GM21619 (cell line): ENCODE measurements around the gene SNX4.

Source experiments
- ATAC-seq: cut with Tn5 transposase; IDR thresholded peaks from one replicate; pipeline ENCODE4 v1.9.1; 2021; ENCODE audit not compliant: unreplicated experiment

SNX4 gene

GRCh38 chr3:125462722-125463299 lies 57.2 kb downstream of the SNX4 start:
- no peak for ATAC-seq

DNA sequence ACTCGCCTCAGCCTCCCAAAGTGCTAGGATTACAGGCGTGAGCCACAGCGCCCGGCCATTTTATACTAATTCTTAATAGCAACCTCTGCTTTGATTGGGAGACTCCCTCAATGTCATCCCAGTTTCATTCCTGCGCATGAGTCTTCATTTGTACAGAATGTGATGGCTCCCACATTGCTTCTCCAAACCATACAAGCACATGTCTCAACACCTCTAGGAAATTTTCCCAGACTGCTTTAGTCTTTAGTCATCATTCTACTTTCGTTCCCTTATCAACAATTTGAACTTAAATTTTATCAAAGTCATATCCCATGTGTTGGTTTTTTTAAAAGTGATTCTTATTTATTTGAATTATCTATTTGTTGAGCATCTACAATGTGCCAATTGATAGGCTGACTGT lies 58.1 kb downstream of the SNX4 start:
- no peak for ATAC-seq

GRCh38 chr3:125460233-125460632 lies 59.8 kb downstream of the SNX4 start:
- ATAC-seq, result no peak

- ATAC-seq, result no peak
Observed at GRCh38 chr3:125443923-125444322, 76.1 kb downstream of the SNX4 start.

- no peak for ATAC-seq
Observed at GRCh38 chr3:125442506-125442905, 77.5 kb downstream of the SNX4 start.

DNA sequence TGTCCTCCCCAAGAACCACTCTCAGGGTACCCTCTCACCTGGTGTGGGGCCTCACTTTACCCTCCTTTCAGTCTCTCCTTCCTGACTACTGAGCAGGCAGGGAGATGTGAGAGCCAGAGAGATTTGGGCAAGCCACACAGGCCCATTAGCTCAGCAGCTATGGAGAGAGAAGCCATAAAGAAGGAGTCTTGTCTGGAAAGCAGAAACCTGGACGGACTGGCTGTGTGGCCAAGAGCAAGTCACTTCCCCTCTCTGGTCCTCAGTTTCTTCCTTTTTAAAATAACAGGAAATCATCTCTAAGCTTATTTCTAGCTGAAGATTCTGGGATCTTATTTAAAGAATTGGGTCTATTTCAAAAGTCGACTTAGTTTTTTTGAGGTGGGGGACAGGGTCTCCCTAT lies 79.0 kb downstream of the SNX4 start:
- no peak for ATAC-seq

DNA sequence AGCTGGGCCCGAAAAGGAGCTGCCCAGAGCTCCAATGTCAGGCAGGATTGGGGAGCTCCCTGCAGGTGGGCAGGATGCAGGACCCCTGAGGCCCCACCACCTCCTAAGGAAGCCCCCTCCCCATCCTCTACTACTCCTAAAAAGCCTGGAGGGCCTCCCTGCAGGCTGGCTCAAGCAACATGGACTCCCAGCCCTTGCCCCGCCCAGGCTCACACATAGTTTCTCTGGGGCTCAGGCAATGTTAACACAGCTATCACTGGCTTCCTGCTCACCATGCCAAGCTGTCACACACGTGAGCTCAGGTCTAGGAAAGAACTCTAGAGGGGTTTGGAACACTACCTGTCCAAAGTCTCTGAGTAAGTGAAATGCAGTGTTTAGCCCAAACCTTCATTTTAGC lies 79.4 kb downstream of the SNX4 start:
- no peak for ATAC-seq

GRCh38 chr3:125437631-125438435 lies 82.2 kb downstream of the SNX4 start:
- ATAC-seq, result no peak

GRCh38 chr3:125436921-125437320 lies 83.1 kb downstream of the SNX4 start:
- ATAC-seq, result no peak

DNA sequence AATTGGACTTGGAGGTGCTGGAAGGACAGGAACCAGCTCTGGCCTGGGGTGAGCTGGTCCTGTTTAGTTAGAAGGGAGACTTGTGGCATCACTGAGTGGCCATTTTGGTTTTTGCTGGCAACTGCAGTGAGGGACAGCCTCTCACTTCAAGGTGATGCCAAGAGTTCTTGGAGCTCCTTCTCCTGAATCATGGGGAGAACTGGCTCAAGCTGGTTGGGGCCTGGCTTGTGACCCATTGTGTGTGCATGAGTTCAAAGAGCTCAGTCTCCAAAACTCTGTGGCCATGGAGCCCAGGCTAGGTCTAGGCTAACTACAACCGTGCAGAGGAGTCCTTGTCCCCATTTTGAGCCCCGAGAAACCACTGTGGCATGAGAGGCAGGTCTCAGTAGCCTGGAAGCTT lies 84.8 kb downstream of the SNX4 start:
- ATAC-seq, result no peak

GRCh38 chr3:125434582-125435011 lies 85.4 kb downstream of the SNX4 start:
- ATAC-seq, result peak; percentile 62

- no peak for ATAC-seq
Observed at GRCh38 chr3:125433611-125434041, 86.4 kb downstream of the SNX4 start.

DNA sequence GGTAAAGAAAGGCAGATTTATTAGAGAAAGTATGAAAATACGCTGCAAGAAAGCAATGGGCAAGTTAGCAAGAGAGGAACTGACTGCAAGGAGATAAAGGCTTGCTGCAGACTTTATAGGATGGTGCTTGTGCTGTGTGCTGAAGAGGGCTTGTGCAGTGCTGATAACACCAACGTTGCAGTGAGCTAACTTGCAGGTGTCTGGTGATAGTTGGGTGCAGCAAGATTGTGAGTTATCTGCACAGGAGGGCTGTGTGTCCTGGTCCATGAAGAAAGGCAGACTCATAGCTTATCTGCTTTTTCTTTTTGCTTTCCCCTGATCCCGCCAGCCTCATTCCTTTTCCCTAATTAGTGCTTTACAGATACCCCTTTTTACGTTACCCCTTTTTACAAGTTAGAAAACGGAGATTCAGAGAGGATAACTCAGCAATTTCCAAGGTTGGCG lies 86.9 kb downstream of the SNX4 start:
- ATAC-seq, result no peak

GRCh38 chr3:125431912-125432790 lies 87.9 kb downstream of the SNX4 start:
- no peak for ATAC-seq

- ATAC-seq, result no peak
Observed at GRCh38 chr3:125431391-125431790, 88.6 kb downstream of the SNX4 start.

GRCh38 chr3:125428216-125428830 lies 91.7 kb downstream of the SNX4 start:
- ATAC-seq, result no peak

GRCh38 chr3:125418306-125418705 lies 101.7 kb downstream of the SNX4 start:
- ATAC-seq, result no peak

GRCh38 chr3:125416235-125416634 lies 103.8 kb downstream of the SNX4 start:
- ATAC-seq, result no peak

GRCh38 chr3:125414669-125415068 lies 105.3 kb downstream of the SNX4 start:
- no peak for ATAC-seq

DNA sequence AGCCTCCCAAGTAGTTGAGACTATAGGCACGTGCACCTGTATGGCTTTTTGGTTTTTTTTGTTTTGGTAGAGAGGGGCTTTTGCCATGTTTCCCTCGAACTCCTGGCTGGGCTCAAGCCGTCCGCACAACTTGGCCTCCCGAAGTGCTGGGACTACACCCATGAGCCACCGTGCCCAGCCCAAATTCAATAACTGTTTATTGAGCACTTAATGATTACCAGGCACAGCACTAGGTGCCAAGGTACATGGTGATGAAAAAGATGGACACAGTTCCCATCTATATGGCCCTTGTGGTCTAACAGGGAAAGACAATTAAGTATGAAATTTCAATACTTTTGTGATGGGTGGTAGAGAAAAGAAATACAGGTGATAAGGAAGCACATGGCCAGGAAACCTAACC lies 109.1 kb downstream of the SNX4 start:
- ATAC-seq, result no peak

GRCh38 chr3:125406070-125406469 lies 113.9 kb downstream of the SNX4 start:
- ATAC-seq, result no peak
